Measurements from ENCODE around the gene NCL. TPM values are rescaled to one million over a fixed set of nuclear protein-coding genes. Genes with fewer than 3 reads are reported as not detected.

NCL gene
- total RNA-seq, 1 donor from 2014 or later: 346 TPM

DNA sequence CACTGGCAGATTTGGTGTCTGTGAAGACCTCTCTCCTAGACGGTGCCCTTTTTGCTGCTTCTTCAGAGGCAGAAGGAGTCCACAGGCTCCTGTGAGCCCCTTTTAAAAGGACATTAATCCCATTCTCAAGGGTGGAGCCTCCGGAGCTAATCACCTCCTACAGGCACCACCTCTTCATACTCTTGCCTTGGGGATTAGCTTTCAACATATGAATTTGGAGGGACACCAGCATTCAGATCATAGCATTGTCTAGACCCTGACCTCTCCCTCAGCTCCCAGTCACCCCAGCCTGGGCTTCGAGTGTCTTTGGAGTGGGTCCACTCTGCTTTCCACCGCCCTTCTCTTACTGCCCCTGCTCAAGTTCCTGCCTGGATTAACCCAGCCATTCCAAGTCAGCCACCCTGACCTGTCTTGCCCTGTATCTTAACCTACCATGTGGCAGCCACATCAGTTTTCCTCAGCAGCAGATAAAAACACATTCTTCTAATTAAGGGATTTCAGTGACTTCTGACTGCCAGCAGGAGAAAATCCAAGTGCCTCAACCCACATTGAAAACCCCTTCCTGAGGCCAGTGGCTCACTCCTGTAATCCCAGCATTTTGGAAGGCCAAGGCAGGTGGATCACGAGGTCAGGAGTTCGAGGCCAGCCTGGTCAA is 6.1 kb upstream of the NCL start:
- Mint-ChIP-seq H3K4me3 (ENCODE audit: unreplicated experiment) (no peak overlapping the region), H3K36me3 (ENCODE audit: low read depth, unreplicated experiment) (no peaks in the 10 kb centered on the region), H3K4me1 (ENCODE audit: unreplicated experiment) (peaks cover 4% of the 10 kb centered on the region), H3K9me3 (ENCODE audit: unreplicated experiment) (no peaks in the 10 kb centered on the region), H3K27ac (ENCODE audit: unreplicated experiment) (no peak overlapping the region), H3K27me3 (ENCODE audit: unreplicated experiment) (peaks cover 4% of the 10 kb centered on the region)
- DNase-seq (ENCODE audit: low spot score): no peak
- TF ChIP-seq, protein P1, sequence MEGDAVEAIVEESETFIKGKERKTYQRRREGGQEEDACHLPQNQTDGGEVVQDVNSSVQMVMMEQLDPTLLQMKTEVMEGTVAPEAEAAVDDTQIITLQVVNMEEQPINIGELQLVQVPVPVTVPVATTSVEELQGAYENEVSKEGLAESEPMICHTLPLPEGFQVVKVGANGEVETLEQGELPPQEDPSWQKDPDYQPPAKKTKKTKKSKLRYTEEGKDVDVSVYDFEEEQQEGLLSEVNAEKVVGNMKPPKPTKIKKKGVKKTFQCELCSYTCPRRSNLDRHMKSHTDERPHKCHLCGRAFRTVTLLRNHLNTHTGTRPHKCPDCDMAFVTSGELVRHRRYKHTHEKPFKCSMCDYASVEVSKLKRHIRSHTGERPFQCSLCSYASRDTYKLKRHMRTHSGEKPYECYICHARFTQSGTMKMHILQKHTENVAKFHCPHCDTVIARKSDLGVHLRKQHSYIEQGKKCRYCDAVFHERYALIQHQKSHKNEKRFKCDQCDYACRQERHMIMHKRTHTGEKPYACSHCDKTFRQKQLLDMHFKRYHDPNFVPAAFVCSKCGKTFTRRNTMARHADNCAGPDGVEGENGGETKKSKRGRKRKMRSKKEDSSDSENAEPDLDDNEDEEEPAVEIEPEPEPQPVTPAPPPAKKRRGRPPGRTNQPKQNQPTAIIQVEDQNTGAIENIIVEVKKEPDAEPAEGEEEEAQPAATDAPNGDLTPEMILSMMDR (IDR thresholded peaks at IDR 0.05; ENCODE audit: unreplicated experiment): no peak

DNA sequence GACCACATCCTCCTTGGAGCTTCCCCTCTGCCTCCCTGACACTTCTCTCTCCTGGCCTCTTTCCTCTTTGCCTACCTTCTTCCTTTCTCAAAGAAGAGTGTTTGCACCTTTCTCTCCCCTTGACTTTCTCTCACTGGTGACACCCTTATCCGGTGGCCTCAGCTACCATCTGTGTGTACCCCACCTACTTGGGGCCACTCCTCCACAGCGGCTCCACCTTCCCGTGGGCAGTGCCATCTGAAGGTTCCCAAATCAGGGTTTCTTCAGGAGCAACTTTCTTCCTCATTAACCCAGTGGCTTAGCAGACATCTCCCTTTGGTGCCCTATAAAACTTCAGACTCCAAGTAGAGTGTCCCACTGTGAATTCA is 5.3 kb upstream of the NCL start:
- H3K9me3 Mint-ChIP-seq (ENCODE audit: unreplicated experiment): no peaks in the 10 kb centered on the region
- peaks cover 6% of the 10 kb centered on the region for H3K4me1 Mint-ChIP-seq (ENCODE audit: unreplicated experiment)
- TF ChIP-seq, protein P1 (IDR thresholded peaks at IDR 0.05; ENCODE audit: unreplicated experiment): no peak
- DNase-seq (ENCODE audit: low spot score): no peak
- no peak overlapping the region for H3K27ac Mint-ChIP-seq (ENCODE audit: unreplicated experiment)
- H3K4me3 Mint-ChIP-seq (ENCODE audit: unreplicated experiment): no peak overlapping the region
- peaks cover 4% of the 10 kb centered on the region for H3K27me3 Mint-ChIP-seq (ENCODE audit: unreplicated experiment)
- no peaks in the 10 kb centered on the region for H3K36me3 Mint-ChIP-seq (ENCODE audit: low read depth, unreplicated experiment)

DNA sequence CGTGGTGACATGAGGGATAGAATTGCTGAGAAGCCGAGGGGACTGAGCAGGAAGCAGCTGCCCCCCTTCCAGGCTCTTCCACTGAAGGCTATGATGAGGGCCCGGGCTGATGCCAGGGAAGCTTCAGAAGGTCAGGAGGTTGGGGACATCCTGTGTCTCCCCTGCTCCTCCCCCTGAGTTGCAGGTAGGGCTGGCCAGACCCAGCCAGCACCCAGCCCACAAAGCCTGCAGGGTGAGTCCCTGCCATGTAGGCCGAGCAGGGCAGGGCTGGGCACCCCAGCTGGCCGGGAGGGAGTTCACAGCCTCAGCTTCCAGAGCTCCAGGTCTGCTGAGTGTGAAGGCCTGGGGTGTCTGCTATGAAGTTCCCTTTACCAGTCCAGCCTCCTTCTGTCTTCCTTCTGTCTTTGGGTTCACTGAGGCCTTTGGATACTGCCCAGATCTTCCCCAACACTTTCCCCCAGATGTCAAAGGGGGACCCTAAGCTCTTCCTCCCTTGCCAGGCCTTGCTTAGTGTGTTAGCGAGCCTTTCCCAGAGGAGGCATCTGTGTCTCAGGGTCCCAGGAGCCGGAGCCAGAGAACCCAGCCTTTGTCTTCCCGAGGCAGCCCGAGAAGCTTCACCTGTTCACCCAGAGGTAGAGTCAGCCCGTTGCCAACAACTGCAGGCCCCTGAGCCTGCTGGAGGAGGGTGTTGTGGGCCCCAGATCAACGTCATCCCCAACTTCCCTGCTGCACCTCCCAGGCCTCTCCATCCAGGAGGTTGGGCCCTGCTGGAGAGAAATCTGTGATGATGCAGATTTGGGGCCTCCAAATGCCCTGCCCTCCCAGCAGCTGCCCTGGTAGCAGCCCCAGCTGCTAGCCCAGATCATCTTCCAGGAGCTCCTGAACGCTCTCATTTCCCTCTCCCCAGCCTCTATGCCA is 3.6 kb upstream of the NCL start:
- Mint-ChIP-seq H3K27ac (ENCODE audit: unreplicated experiment) (peak overlapping the region; percentile 57), H3K36me3 (ENCODE audit: low read depth, unreplicated experiment) (peaks cover 7% of the 10 kb centered on the region), H3K4me1 (ENCODE audit: unreplicated experiment) (peaks cover 13% of the 10 kb centered on the region), H3K9me3 (ENCODE audit: unreplicated experiment) (no peaks in the 10 kb centered on the region), H3K4me3 (ENCODE audit: unreplicated experiment) (peak overlapping the region; percentile 68), H3K27me3 (ENCODE audit: unreplicated experiment) (peaks cover 10% of the 10 kb centered on the region)
- no peak for DNase-seq (ENCODE audit: low spot score)
- TF ChIP-seq, protein P1 (IDR thresholded peaks at IDR 0.05; ENCODE audit: unreplicated experiment): no peak

DNA sequence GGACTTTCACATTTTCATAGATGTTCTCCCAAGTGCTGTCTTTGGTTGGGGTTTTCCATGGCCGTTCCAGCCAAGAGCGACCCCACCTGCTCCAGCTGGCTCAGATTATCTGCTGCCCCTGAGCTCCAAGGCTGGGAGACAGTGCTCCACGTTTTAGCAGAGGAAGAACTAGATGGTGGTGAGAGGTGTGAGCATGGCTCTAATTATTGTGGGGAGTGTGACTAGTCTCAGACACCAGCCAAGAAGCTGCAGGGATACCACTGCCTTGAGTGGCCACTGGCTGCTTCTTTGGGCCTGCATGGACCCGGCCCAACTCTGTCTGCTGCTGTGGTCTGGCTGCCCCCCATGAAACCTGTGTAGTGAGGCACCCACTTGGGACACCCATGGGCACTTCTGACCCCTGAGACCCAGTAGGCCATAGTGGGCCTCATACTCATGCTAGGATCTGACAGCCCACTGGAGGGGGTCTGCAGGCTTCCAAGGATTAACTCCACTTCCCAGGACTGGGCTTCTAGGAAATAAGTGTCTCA is 2.8 kb upstream of the NCL start:
- peaks cover 13% of the 10 kb centered on the region for H3K27me3 Mint-ChIP-seq (ENCODE audit: unreplicated experiment)
- H3K27ac Mint-ChIP-seq (ENCODE audit: unreplicated experiment): no peak overlapping the region
- no peaks in the 10 kb centered on the region for H3K9me3 Mint-ChIP-seq (ENCODE audit: unreplicated experiment)
- DNase-seq (ENCODE audit: low spot score): no peak
- peaks cover 20% of the 10 kb centered on the region for H3K4me1 Mint-ChIP-seq (ENCODE audit: unreplicated experiment)
- peaks cover 14% of the 10 kb centered on the region for H3K36me3 Mint-ChIP-seq (ENCODE audit: low read depth, unreplicated experiment)
- H3K4me3 Mint-ChIP-seq (ENCODE audit: unreplicated experiment): no peak overlapping the region
- TF ChIP-seq, protein P1 (IDR thresholded peaks at IDR 0.05; ENCODE audit: unreplicated experiment): no peak
